GM12874 (cell line): ENCODE data around the gene CILP2.
A peak's percentile ranks its signal among the peaks of the same experiment; 100 is the strongest.

ENCODE experiments used
- CTCF ChIP-seq: IDR thresholded peaks from 2 replicates; pipeline ENCODE4 v1.5.1; 2011; ENCODE audit warnings: low read depth, mild to moderate bottlenecking, control low read depth, low read length, moderate library complexity; ENCODE audit not compliant: insufficient read depth

Gene CILP2, protein sequence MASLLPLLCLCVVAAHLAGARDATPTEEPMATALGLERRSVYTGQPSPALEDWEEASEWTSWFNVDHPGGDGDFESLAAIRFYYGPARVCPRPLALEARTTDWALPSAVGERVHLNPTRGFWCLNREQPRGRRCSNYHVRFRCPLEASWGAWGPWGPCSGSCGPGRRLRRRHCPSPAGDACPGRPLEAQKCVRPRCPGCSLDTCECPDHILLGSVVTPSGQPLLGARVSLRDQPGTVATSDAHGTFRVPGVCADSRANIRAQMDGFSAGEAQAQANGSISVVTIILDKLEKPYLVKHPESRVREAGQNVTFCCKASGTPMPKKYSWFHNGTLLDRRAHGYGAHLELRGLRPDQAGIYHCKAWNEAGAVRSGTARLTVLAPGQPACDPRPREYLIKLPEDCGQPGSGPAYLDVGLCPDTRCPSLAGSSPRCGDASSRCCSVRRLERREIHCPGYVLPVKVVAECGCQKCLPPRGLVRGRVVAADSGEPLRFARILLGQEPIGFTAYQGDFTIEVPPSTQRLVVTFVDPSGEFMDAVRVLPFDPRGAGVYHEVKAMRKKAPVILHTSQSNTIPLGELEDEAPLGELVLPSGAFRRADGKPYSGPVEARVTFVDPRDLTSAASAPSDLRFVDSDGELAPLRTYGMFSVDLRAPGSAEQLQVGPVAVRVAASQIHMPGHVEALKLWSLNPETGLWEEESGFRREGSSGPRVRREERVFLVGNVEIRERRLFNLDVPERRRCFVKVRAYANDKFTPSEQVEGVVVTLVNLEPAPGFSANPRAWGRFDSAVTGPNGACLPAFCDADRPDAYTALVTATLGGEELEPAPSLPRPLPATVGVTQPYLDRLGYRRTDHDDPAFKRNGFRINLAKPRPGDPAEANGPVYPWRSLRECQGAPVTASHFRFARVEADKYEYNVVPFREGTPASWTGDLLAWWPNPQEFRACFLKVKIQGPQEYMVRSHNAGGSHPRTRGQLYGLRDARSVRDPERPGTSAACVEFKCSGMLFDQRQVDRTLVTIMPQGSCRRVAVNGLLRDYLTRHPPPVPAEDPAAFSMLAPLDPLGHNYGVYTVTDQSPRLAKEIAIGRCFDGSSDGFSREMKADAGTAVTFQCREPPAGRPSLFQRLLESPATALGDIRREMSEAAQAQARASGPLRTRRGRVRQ

GRCh38 chr19:19538061-19538784 lies at the start of gene CILP2:
Gene CILP2 (plus strand): TSS chr19:19538265. CDS start chr19:19538350, 85 bp downstream.
- TF ChIP-seq CTCF, result no peak

GRCh38 chr19:19488875-19489690 lies 49.0 kb upstream of the CILP2 start:
- TF ChIP-seq CTCF, result no peak

DNA sequence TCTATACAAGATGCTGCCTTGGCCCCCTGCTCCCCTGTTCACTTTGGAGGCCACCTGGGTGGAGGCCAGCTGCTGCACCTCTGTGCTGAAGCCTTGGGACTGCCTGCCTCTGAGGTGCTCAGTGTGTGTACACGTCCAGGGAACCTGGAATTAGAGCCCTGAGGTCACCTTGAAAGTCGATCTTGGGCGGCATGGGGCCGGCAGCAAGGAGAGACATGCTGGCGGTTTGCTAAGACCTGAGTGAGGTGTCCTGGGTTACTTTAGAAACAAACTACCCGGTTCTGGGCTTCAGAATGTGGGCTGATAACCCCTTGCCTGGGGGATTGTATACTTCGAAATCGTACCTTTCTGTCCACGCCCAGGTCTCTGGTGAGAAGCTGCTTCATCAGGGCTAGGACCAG lies 48.3 kb upstream of the CILP2 start:
- no peak for TF ChIP-seq CTCF

DNA sequence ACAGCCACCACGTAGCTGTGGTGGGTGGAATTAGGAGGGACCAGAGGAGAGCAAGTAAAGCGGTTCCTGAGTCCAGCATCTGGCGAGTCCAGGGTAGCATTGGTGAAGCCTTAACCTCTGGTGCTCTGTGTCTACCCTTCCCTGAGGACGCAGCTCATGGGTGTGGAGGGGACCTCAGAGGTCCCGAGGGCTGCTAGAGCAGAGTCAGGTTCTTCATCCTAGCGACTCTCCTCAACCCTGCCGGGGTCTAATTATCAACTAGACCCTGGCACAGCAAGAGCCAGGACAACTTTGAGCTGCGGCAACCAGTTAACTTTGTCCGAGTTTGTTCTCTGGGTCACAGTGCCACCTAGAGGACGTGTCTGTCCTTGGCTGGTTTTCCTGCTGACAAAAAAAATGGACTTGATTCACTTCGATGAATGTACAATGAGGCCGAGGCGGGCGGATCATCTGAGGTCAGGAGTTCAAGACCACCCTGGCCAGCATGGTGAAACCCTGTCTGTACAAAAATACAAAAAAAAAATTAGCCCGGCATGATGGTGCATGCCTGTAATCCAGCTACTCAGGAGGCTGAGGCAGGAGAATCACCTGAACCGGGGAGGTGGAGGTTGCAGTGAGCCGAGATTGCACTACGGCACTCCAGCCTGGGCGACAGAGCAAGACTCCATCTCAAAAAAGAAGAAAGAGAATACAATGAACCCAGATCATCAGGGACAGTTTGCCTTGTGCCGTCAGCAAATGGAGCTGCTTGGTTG lies 47.7 kb upstream of the CILP2 start:
- TF ChIP-seq CTCF, result peak; percentile 74

- no peak for TF ChIP-seq CTCF
Measured at GRCh38 chr19:19491321-19492025, 46.6 kb upstream of the CILP2 start.
